ENCODE measurements around the gene PRODH2. TPM values are rescaled to one million over a fixed set of nuclear protein-coding genes. Genes with fewer than 3 reads are reported as not detected.

The PRODH2 gene
- total RNA-seq, 1 experiment from 2014 or later = not detected

GRCh38 chr19:35789978-35790944 is 22.4 kb downstream of the PRODH2 start:
- H3K36me3 ChIP-seq = no peaks in the 10 kb centered on the region
- no peaks in the 10 kb centered on the region for H3K9me3 ChIP-seq
- H3K27me3 ChIP-seq = no peaks in the 10 kb centered on the region
- no peak for DNase-seq
- no peak overlapping the region for H3K4me3 ChIP-seq

GRCh38 chr19:35789195-35789977 is 23.3 kb downstream of the PRODH2 start:
- Histone ChIP-seq H3K4me3 (no peak overlapping the region), H3K9me3 (no peaks in the 10 kb centered on the region), H3K36me3 (no peaks in the 10 kb centered on the region), H3K27me3 (no peaks in the 10 kb centered on the region)
- DNase-seq = no peak

GRCh38 chr19:35788205-35788960 is 24.3 kb downstream of the PRODH2 start:
- Histone ChIP-seq H3K27me3 (no peaks in the 10 kb centered on the region), H3K36me3 (no peaks in the 10 kb centered on the region)
- DNase-seq = no peak

GRCh38 chr19:35787227-35787799 is 25.3 kb downstream of the PRODH2 start:
- Histone ChIP-seq H3K36me3 (peaks cover 2% of the 10 kb centered on the region; the same call in 1 of the 2 replicates), H3K27me3 (no peaks in the 10 kb centered on the region), H3K4me3 (no peak overlapping the region), H3K9me3 (no peaks in the 10 kb centered on the region)
- no peak for DNase-seq

More at GRCh38 chr19:35788205-35788960, 24.3 kb downstream of the PRODH2 start:
- Histone ChIP-seq H3K9me3 (no peaks in the 10 kb centered on the region), H3K4me3 (no peak overlapping the region)

DNA sequence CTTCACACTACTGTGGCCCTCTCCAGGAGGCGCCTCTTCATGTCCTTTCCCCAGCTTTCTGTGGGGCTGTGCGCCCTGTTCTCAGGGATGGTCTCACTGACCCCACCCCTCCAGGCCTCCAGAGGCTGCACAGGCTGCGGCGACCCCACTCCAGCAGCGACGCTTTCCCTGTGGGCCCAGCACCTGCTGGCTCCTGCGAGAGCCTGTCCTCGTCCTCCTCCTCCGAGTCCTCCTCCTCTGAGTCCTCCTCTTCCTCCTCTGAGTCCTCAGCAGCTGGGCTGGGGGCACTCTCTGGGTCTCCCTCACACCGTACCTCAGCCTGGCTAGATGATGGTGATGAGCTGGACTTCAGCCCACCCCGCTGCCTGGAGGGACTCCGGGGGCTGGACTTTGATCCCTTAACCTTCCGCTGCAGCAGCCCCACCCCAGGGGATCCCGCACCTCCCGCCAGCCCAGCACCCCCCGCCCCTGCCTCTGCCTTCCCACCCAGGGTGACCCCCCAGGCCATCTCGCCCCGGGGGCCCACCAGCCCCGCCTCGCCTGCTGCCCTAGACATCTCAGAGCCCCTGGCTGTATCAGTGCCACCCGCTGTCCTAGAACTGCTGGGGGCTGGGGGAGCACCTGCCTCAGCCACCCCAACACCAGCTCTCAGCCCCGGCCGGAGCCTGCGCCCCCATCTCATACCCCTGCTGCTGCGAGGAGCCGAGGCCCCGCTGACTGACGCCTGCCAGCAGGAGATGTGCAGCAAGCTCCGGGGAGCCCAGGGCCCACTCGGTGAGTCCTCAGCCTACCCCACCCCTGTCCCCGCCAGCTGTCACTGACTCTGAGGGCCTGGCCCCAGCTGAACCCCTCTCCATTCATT is 26.1 kb downstream of the PRODH2 start:
- Histone ChIP-seq H3K9me3 (no peaks in the 10 kb centered on the region), H3K36me3 (peaks cover 3% of the 10 kb centered on the region; the same call in 1 of the 2 replicates), H3K27me3 (no peaks in the 10 kb centered on the region), H3K4me3 (no peak overlapping the region)
- DNase-seq = no peak

- no peaks in the 10 kb centered on the region for H3K27me3 ChIP-seq
- H3K4me3 ChIP-seq = no peak overlapping the region
- DNase-seq = no peak
- peaks cover 3% of the 10 kb centered on the region; the same call in 1 of the 2 replicates for H3K36me3 ChIP-seq
- no peaks in the 10 kb centered on the region for H3K9me3 ChIP-seq
Observed at GRCh38 chr19:35785339-35785627, 27.4 kb downstream of the PRODH2 start.

GRCh38 chr19:35784503-35785338 is 27.9 kb downstream of the PRODH2 start:
- Histone ChIP-seq H3K36me3 (peaks cover 3% of the 10 kb centered on the region), H3K4me3 (no peak overlapping the region), H3K27me3 (no peaks in the 10 kb centered on the region), H3K9me3 (no peaks in the 10 kb centered on the region)
- no peak for DNase-seq

- no peaks in the 10 kb centered on the region for H3K9me3 ChIP-seq
- no peak for DNase-seq
- H3K36me3 ChIP-seq = peaks cover 3% of the 10 kb centered on the region
- no peak overlapping the region for H3K4me3 ChIP-seq
- no peaks in the 10 kb centered on the region for H3K27me3 ChIP-seq
Observed at GRCh38 chr19:35783469-35784434, 28.9 kb downstream of the PRODH2 start.

GRCh38 chr19:35782589-35782988 is 30.1 kb downstream of the PRODH2 start:
- peaks cover 3% of the 10 kb centered on the region for H3K36me3 ChIP-seq
- no peak for DNase-seq
- no peaks in the 10 kb centered on the region for H3K27me3 ChIP-seq
- no peak overlapping the region for H3K4me3 ChIP-seq
- no peaks in the 10 kb centered on the region for H3K9me3 ChIP-seq

- H3K36me3 ChIP-seq = peaks cover 3% of the 10 kb centered on the region
- H3K4me3 ChIP-seq = no peak overlapping the region
- H3K9me3 ChIP-seq = no peaks in the 10 kb centered on the region
- no peak for DNase-seq
- no peaks in the 10 kb centered on the region for H3K27me3 ChIP-seq
Observed at GRCh38 chr19:35781650-35782049, 31.0 kb downstream of the PRODH2 start.

GRCh38 chr19:35780717-35781116 is 31.9 kb downstream of the PRODH2 start:
- peaks cover 3% of the 10 kb centered on the region for H3K36me3 ChIP-seq
- no peak overlapping the region for H3K4me3 ChIP-seq
- DNase-seq = no peak
- no peaks in the 10 kb centered on the region for H3K27me3 ChIP-seq
- H3K9me3 ChIP-seq = no peaks in the 10 kb centered on the region

DNA sequence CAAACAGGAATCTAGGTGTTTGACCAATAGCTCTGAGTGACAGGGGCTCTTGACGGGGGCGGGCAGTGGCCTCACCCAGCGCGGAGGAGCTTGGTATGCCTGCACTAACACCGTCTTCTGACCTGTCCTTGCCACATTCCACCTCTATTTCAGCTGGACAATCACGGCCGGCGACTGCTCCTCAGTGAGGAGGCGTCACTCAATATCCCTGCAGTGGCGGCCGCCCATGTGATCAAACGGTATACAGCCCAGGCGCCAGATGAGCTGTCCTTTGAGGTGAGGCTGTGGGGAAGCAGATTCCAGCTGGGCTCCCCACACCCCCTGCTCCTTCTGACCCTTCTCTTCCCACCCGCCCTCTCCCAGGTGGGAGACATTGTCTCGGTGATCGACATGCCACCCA is 32.6 kb downstream of the PRODH2 start:
- H3K4me3 ChIP-seq = no peak overlapping the region
- peaks cover 3% of the 10 kb centered on the region for H3K36me3 ChIP-seq
- DNase-seq = no peak
- H3K9me3 ChIP-seq = no peaks in the 10 kb centered on the region
- H3K27me3 ChIP-seq = no peaks in the 10 kb centered on the region

DNA sequence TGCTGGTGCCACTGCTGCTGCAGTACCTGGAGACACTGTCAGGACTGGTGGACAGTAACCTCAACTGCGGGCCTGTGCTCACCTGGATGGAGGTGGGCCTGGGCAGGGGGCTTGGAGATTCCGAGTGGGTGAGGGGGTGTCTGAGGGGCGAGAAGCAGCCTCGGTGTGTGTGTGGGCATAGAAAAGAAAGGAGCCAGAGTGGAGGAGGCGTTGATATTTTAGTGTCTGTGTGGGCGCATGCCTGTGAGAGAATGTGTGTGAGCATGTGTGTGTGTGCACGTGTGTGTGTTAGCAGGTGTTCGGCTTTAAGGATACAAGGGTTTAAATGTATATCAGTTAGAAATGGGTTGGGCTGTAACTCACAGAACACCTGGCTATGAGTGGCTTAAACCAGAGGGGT is 33.6 kb downstream of the PRODH2 start:
- H3K9me3 ChIP-seq = no peaks in the 10 kb centered on the region
- no peak for DNase-seq
- peaks cover 3% of the 10 kb centered on the region for H3K36me3 ChIP-seq

DNA sequence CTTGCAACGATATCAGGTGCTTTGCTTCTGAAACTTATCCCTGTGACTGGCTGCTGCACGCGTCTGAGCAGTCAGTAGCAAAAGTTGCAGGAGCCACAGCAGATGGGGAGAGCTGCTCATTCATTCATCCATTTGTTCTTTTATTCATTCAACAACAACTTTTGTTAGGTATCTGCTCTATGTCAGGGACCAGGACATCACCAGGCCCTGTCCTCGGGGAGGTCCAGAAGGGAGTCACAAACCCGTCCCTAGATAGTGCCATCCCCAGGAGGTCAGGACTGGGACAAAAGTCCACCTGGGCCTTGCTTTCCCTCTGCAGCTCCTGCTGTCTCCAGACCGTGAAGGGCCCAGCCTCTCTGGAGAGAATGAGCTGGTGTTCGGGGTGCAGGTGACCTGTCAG is 34.7 kb downstream of the PRODH2 start:
- no peak overlapping the region for H3K4me3 ChIP-seq
- H3K9me3 ChIP-seq = no peaks in the 10 kb centered on the region
- peaks cover 3% of the 10 kb centered on the region for H3K36me3 ChIP-seq
- no peak for DNase-seq
- H3K27me3 ChIP-seq = no peaks in the 10 kb centered on the region

More for the DNA sequence above, 33.6 kb downstream of the PRODH2 start:
- no peak overlapping the region for H3K4me3 ChIP-seq
- H3K27me3 ChIP-seq = no peaks in the 10 kb centered on the region
